ENCODE data around the gene POM121L2. TPM values are rescaled to one million over a fixed set of nuclear protein-coding genes. Genes with fewer than 3 reads are reported as not detected.

POM121L2 gene
- total and polyA plus RNA-seq, 2 of the 13 experiments (the other 11 are each of a cell fraction or from before 2014, with no cell fraction given) = not detected

DNA sequence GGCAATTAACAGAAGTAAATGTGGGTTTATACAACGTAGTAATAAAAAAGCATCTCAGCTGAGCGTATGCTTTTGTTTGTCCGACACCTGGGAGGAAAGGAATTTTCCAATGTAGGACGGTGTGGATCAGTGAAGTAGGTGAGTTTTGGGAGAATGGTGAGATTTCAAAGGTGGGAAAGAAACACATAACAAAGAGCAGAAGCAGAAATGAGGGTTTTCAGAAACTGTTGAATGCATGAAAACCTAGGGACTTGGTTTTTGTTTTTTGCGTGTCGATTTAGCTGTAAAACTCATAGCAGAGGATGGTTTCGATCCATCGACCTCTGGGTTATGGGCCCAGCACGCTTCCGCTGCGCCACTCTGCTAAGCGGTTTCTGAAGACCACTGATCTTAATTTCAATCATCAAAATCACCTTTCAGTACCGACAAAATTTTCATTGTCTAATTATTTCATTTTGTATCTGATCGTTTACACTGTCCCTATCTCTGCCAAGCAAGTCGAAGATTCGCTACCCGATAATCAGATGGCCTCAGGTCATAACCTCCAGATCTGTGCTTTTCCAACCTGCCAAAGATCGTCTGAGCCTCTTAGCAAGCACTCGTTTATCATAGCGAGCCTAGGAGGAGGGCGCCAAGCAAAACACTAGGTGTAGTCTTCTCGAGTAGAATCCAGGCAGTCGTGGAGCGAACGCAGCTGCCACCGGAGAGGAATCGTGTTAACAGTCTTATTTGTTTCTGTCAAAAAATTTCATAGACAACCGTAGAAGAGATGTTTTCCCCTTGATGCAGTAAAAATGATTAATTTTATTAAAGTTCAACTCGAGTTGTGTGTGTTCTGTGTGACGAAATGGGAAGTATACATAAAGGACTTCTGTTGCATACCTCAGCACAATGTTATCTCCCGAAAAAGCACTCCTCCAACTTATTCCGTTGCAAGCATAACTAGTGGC, 20.9 kb upstream of the POM121L2 start (continued):
- TF ChIP-seq, protein P1, sequence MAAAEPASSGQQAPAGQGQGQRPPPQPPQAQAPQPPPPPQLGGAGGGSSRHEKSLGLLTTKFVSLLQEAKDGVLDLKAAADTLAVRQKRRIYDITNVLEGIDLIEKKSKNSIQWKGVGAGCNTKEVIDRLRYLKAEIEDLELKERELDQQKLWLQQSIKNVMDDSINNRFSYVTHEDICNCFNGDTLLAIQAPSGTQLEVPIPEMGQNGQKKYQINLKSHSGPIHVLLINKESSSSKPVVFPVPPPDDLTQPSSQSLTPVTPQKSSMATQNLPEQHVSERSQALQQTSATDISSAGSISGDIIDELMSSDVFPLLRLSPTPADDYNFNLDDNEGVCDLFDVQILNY (CRISPR knock-in tag; conservative IDR thresholded peaks at IDR 0.05) = no peak
- no peak for TF ChIP-seq MAFG (CRISPR knock-in tag; IDR thresholded peaks at IDR 0.05)
- TF ChIP-seq HES4 (CRISPR knock-in tag; IDR thresholded peaks at IDR 0.05; ENCODE audit: borderline replicate concordance) = no peak
- TF ChIP-seq ZNF251 (CRISPR knock-in tag; IDR thresholded peaks at IDR 0.05) = no peak
- peak; percentile 63; the same call in 1 of the 2 replicates for TF ChIP-seq PRMT3 (CRISPR knock-in tag; IDR thresholded peaks at IDR 0.05; ENCODE audit: borderline replicate concordance, low read depth)
- no peak for TF ChIP-seq NR3C1 (CRISPR knock-in tag; IDR thresholded peaks at IDR 0.05)
- TF ChIP-seq RELA (CRISPR knock-in tag; IDR thresholded peaks at IDR 0.05) = 0 out of 2 replicates have a peak, but pooled peaks have one; percentile 42
- TF ChIP-seq, protein P2, sequence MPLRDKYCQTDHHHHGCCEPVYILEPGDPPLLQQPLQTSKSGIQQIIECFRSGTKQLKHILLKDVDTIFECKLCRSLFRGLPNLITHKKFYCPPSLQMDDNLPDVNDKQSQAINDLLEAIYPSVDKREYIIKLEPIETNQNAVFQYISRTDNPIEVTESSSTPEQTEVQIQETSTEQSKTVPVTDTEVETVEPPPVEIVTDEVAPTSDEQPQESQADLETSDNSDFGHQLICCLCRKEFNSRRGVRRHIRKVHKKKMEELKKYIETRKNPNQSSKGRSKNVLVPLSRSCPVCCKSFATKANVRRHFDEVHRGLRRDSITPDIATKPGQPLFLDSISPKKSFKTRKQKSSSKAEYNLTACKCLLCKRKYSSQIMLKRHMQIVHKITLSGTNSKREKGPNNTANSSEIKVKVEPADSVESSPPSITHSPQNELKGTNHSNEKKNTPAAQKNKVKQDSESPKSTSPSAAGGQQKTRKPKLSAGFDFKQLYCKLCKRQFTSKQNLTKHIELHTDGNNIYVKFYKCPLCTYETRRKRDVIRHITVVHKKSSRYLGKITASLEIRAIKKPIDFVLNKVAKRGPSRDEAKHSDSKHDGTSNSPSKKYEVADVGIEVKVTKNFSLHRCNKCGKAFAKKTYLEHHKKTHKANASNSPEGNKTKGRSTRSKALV (CRISPR knock-in tag; IDR thresholded peaks at IDR 0.05) = 0 out of 2 replicates have a peak, but pooled peaks have one; percentile 30
- no peak for TF ChIP-seq STAT5B (CRISPR knock-in tag; IDR thresholded peaks at IDR 0.05)
- TF ChIP-seq, protein P3, sequence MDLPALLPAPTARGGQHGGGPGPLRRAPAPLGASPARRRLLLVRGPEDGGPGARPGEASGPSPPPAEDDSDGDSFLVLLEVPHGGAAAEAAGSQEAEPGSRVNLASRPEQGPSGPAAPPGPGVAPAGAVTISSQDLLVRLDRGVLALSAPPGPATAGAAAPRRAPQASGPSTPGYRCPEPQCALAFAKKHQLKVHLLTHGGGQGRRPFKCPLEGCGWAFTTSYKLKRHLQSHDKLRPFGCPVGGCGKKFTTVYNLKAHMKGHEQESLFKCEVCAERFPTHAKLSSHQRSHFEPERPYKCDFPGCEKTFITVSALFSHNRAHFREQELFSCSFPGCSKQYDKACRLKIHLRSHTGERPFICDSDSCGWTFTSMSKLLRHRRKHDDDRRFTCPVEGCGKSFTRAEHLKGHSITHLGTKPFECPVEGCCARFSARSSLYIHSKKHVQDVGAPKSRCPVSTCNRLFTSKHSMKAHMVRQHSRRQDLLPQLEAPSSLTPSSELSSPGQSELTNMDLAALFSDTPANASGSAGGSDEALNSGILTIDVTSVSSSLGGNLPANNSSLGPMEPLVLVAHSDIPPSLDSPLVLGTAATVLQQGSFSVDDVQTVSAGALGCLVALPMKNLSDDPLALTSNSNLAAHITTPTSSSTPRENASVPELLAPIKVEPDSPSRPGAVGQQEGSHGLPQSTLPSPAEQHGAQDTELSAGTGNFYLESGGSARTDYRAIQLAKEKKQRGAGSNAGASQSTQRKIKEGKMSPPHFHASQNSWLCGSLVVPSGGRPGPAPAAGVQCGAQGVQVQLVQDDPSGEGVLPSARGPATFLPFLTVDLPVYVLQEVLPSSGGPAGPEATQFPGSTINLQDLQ (CRISPR knock-in tag; IDR thresholded peaks at IDR 0.05) = no peak
- TF ChIP-seq ZBTB21 (CRISPR knock-in tag; IDR thresholded peaks at IDR 0.05) = no peak
- TF ChIP-seq, protein P4, sequence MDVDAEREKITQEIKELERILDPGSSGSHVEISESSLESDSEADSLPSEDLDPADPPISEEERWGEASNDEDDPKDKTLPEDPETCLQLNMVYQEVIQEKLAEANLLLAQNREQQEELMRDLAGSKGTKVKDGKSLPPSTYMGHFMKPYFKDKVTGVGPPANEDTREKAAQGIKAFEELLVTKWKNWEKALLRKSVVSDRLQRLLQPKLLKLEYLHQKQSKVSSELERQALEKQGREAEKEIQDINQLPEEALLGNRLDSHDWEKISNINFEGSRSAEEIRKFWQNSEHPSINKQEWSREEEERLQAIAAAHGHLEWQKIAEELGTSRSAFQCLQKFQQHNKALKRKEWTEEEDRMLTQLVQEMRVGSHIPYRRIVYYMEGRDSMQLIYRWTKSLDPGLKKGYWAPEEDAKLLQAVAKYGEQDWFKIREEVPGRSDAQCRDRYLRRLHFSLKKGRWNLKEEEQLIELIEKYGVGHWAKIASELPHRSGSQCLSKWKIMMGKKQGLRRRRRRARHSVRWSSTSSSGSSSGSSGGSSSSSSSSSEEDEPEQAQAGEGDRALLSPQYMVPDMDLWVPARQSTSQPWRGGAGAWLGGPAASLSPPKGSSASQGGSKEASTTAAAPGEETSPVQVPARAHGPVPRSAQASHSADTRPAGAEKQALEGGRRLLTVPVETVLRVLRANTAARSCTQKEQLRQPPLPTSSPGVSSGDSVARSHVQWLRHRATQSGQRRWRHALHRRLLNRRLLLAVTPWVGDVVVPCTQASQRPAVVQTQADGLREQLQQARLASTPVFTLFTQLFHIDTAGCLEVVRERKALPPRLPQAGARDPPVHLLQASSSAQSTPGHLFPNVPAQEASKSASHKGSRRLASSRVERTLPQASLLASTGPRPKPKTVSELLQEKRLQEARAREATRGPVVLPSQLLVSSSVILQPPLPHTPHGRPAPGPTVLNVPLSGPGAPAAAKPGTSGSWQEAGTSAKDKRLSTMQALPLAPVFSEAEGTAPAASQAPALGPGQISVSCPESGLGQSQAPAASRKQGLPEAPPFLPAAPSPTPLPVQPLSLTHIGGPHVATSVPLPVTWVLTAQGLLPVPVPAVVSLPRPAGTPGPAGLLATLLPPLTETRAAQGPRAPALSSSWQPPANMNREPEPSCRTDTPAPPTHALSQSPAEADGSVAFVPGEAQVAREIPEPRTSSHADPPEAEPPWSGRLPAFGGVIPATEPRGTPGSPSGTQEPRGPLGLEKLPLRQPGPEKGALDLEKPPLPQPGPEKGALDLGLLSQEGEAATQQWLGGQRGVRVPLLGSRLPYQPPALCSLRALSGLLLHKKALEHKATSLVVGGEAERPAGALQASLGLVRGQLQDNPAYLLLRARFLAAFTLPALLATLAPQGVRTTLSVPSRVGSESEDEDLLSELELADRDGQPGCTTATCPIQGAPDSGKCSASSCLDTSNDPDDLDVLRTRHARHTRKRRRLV (CRISPR knock-in tag; IDR thresholded peaks at IDR 0.05) = no peak
- TF ChIP-seq ONECUT2 (CRISPR knock-in tag; IDR thresholded peaks at IDR 0.05) = peak; percentile 66; the same call in 1 of the 2 replicates
- no peak for TF ChIP-seq ZNF138 (CRISPR knock-in tag; IDR thresholded peaks at IDR 0.05; ENCODE audit: low read depth)
- no peak for TF ChIP-seq ZFP36 (IDR thresholded peaks at IDR 0.05; ENCODE audit: borderline replicate concordance, low read depth, low read length, partially characterized antibody)
- TF ChIP-seq ZNF720 (CRISPR knock-in tag; IDR thresholded peaks at IDR 0.05) = no peak
- TF ChIP-seq YY1 (IDR thresholded peaks at IDR 0.05; ENCODE audit: insufficient read depth, insufficient replicate concordance, low read depth, low read length) = peak; percentile 29
- TF ChIP-seq ZNF761 (CRISPR knock-in tag; conservative IDR thresholded peaks at IDR 0.05) = peak; percentile 82

All from HepG2 (cell line).